ENCODE data around the gene RPS3A. TPM values are rescaled to one million over a fixed set of nuclear protein-coding genes. Genes with fewer than 3 reads are reported as not detected.
"Not testable (repeated sequence)": the region's sequence is repeated elsewhere in the genome, so short reads cannot be mapped to it uniquely, and the experiment has no call there.

The RPS3A gene
- total and polyA plus RNA-seq, 2 donors from 2014 or later = 1,658 to 2,406 TPM

- Histone ChIP-seq H3K4me3 (ENCODE audit: low read length in 3 of 3) (no peak overlapping the region), H3K27ac (ENCODE audit: low read depth in 2 of 2, low read length in 2 of 2) (no peak overlapping the region), H3K4me1 (ENCODE audit: control insufficient read depth in 2 of 3, insufficient read depth in 2 of 3, low read depth in 1 of 3, low read length in 3 of 3) (no peaks in the 10 kb centered on the region), H3K9ac (ENCODE audit: low read length in 3 of 3) (no peak overlapping the region), H3K36me3 (ENCODE audit: control insufficient read depth in 2 of 3, insufficient read depth in 3 of 3, low read length in 3 of 3) (no peaks in the 10 kb centered on the region), H3K27me3 (ENCODE audit: control insufficient read depth, insufficient read depth, low read length) (no peaks in the 10 kb centered on the region), H3K9me3 (ENCODE audit: control insufficient read depth in 2 of 3, insufficient read depth in 1 of 3, low read length in 3 of 3) (no peaks in the 10 kb centered on the region)
- FAIRE-seq (no peak), DNase-seq (no peak)
- no peak for TF ChIP-seq CTCF (IDR thresholded peaks at IDR 0.05; ENCODE audit: borderline replicate concordance, extremely low read depth, insufficient read depth)
- intact Hi-C loops (cut with DNase I) = no loop called here
Measured at GRCh38 chr4:151055539-151055938, 43.9 kb upstream of the RPS3A start.

DNA sequence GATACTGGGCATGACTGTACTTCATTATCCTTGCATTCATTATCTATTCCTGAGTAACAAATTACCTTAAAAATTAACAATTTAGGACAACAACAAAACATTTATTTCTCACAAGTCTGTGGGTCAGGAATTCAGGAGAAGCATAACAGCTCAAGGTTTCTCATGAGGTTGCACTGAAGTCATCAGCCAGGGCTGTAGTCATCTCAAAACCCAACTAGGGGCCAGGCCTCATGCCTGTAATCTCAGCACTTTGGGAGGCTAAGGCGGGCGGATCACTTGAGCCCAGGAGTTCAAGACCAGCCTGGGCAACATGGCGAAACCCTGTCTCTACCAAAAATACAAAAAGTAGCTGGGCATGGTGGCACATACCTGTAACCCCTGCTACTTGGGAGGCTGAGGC, 36.3 kb upstream of the RPS3A start:
- DNase-seq; H3K9ac ChIP-seq (ENCODE audit: low read length in 3 of 3); H3K27ac ChIP-seq (ENCODE audit: low read depth in 2 of 2, low read length in 2 of 2); H3K27me3 ChIP-seq (ENCODE audit: control insufficient read depth, insufficient read depth, low read length); H3K4me3 ChIP-seq (ENCODE audit: low read length in 3 of 3); H3K4me1 ChIP-seq (ENCODE audit: control insufficient read depth in 2 of 3, insufficient read depth in 2 of 3, low read depth in 1 of 3, low read length in 3 of 3); intact Hi-C loops (cut with DNase I); H3K9me3 ChIP-seq (ENCODE audit: control insufficient read depth in 2 of 3, insufficient read depth in 1 of 3, low read length in 3 of 3); FAIRE-seq; H3K36me3 ChIP-seq (ENCODE audit: control insufficient read depth in 2 of 3, insufficient read depth in 3 of 3, low read length in 3 of 3): not testable (repeated sequence)

- Histone ChIP-seq H3K4me3 (ENCODE audit: low read length in 3 of 3) (no peak overlapping the region), H3K4me1 (ENCODE audit: control insufficient read depth in 2 of 3, insufficient read depth in 2 of 3, low read depth in 1 of 3, low read length in 3 of 3) (no peaks in the 10 kb centered on the region), H3K27ac (ENCODE audit: low read depth in 2 of 2, low read length in 2 of 2) (no peak overlapping the region), H3K27me3 (ENCODE audit: control insufficient read depth, insufficient read depth, low read length) (no peaks in the 10 kb centered on the region), H3K9ac (ENCODE audit: low read length in 3 of 3) (no peak overlapping the region), H3K9me3 (ENCODE audit: control insufficient read depth in 2 of 3, insufficient read depth in 1 of 3, low read length in 3 of 3) (no peaks in the 10 kb centered on the region), H3K36me3 (ENCODE audit: control insufficient read depth in 2 of 3, insufficient read depth in 3 of 3, low read length in 3 of 3) (no peaks in the 10 kb centered on the region)
- FAIRE-seq = no peak
- intact Hi-C loops (cut with DNase I) = no loop called here
- DNase-seq = no peak
- no peak for TF ChIP-seq CTCF (IDR thresholded peaks at IDR 0.05; ENCODE audit: borderline replicate concordance, extremely low read depth, insufficient read depth)
Measured at GRCh38 chr4:151067316-151067970, 32.0 kb upstream of the RPS3A start.

DNA sequence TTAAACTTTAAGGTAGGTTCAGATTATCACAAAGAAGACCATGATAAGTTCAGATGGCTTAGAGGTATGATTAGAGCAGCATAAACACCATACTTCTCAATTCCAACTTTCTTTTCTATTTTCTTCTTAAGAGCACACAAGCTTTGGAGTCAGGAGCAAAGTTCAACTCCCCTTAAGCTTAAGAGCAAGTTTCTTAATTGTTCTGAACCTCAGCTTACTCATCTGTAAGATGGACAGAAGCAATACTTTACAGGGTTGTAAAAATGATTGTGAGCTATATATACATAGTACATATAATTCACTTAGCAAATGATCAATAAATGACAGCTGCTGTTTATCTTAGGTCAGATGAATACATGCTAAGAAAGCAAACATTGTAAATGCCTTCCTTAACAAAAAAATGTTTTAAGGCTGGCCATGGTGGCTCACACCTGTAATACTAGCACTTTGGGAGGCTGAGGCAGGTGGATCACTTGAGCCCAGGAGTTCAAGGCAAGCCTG, 25.0 kb upstream of the RPS3A start:
- no peak for TF ChIP-seq CTCF (IDR thresholded peaks at IDR 0.05; ENCODE audit: borderline replicate concordance, extremely low read depth, insufficient read depth)
- Histone ChIP-seq H3K9ac (ENCODE audit: low read length in 3 of 3) (no peak overlapping the region), H3K9me3 (ENCODE audit: control insufficient read depth in 2 of 3, insufficient read depth in 1 of 3, low read length in 3 of 3) (no peaks in the 10 kb centered on the region), H3K27ac (ENCODE audit: low read depth in 2 of 2, low read length in 2 of 2) (no peak overlapping the region), H3K4me3 (ENCODE audit: low read length in 3 of 3) (no peak overlapping the region), H3K36me3 (ENCODE audit: control insufficient read depth in 2 of 3, insufficient read depth in 3 of 3, low read length in 3 of 3) (no peaks in the 10 kb centered on the region), H3K4me1 (ENCODE audit: control insufficient read depth in 2 of 3, insufficient read depth in 2 of 3, low read depth in 1 of 3, low read length in 3 of 3) (no peaks in the 10 kb centered on the region), H3K27me3 (ENCODE audit: control insufficient read depth, insufficient read depth, low read length) (no peaks in the 10 kb centered on the region)
- intact Hi-C loops (cut with DNase I) = no loop called here
- DNase-seq (no peak), FAIRE-seq (no peak)

DNA sequence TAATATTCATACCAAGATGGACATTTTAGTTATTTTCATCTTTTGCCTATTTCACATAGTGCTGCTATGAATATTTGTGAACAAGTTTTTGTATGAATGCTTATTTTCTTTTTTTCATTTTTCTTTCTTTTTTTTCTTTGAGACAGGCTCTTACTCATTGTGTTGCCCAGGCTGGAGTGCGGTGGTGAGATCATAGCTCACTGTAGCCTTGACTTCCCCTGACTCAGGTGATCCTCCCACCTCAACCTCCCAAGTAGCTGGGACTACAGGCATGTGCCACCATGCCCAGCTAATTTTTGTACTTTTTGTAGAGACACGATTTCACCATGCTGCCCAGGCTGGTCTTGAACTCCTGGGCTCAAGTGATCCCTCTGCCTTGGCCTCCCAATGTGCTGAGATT, 21.4 kb upstream of the RPS3A start:
- H3K9me3 ChIP-seq (ENCODE audit: control insufficient read depth in 2 of 3, insufficient read depth in 1 of 3, low read length in 3 of 3); FAIRE-seq; H3K27me3 ChIP-seq (ENCODE audit: control insufficient read depth, insufficient read depth, low read length); H3K9ac ChIP-seq (ENCODE audit: low read length in 3 of 3); H3K27ac ChIP-seq (ENCODE audit: low read depth in 2 of 2, low read length in 2 of 2); H3K4me3 ChIP-seq (ENCODE audit: low read length in 3 of 3); H3K36me3 ChIP-seq (ENCODE audit: control insufficient read depth in 2 of 3, insufficient read depth in 3 of 3, low read length in 3 of 3); DNase-seq; H3K4me1 ChIP-seq (ENCODE audit: control insufficient read depth in 2 of 3, insufficient read depth in 2 of 3, low read depth in 1 of 3, low read length in 3 of 3); intact Hi-C loops (cut with DNase I): not testable (repeated sequence)

Measured in kidney (tissue), 14 donors.